CD4-positive, alpha-beta T cell treated with Interleukin-15 for 1 hour (primary cell): Measurements from ENCODE around the gene FSHR.

Experiments used
- DNase-seq: peaks from one replicate; pipeline ENCODE4 v3.0.0-alpha.2; 2020

Gene FSHR

GRCh38 chr2:49110571-49110970, 43.7 kb downstream of the FSHR start:
- DNase-seq, result no peak

- no peak for DNase-seq
Observed at GRCh38 chr2:49108851-49109250, 45.5 kb downstream of the FSHR start.

GRCh38 chr2:49108436-49108835, 45.9 kb downstream of the FSHR start:
- DNase-seq, result no peak

GRCh38 chr2:49105506-49105905, 48.8 kb downstream of the FSHR start:
- no peak for DNase-seq

- no peak for DNase-seq
Observed at GRCh38 chr2:49102146-49102545, 52.2 kb downstream of the FSHR start.

GRCh38 chr2:49080681-49081080, 73.6 kb downstream of the FSHR start:
- DNase-seq, result no peak

- no peak for DNase-seq
Observed at GRCh38 chr2:49070716-49071115, 83.6 kb downstream of the FSHR start.

- DNase-seq, result no peak
Observed at GRCh38 chr2:49069829-49070228, 84.5 kb downstream of the FSHR start.

GRCh38 chr2:49068613-49069012, 85.7 kb downstream of the FSHR start:
- no peak for DNase-seq

GRCh38 chr2:49067971-49068370, 86.3 kb downstream of the FSHR start:
- no peak for DNase-seq

- DNase-seq, result no peak
Observed at GRCh38 chr2:49053156-49053555, 101.2 kb downstream of the FSHR start.

GRCh38 chr2:49050265-49050664, 104.0 kb downstream of the FSHR start:
- DNase-seq, result no peak

- no peak for DNase-seq
Observed at GRCh38 chr2:49049161-49049560, 105.2 kb downstream of the FSHR start.

GRCh38 chr2:49045083-49045482, 109.2 kb downstream of the FSHR start:
- DNase-seq, result no peak

- DNase-seq, result no peak
Observed at GRCh38 chr2:49044350-49045079, 109.8 kb downstream of the FSHR start.

GRCh38 chr2:49043405-49043982, 110.8 kb downstream of the FSHR start:
- DNase-seq, result no peak

GRCh38 chr2:49042488-49042887, 111.8 kb downstream of the FSHR start:
- no peak for DNase-seq

GRCh38 chr2:49041061-49041460, 113.3 kb downstream of the FSHR start:
- no peak for DNase-seq

- DNase-seq, result no peak
Observed at GRCh38 chr2:49037197-49037596, 117.1 kb downstream of the FSHR start.

- DNase-seq, result no peak
Observed at GRCh38 chr2:49035481-49035880, 118.8 kb downstream of the FSHR start.

GRCh38 chr2:49033394-49034185, 120.7 kb downstream of the FSHR start:
- no peak for DNase-seq

- DNase-seq, result no peak
Observed at GRCh38 chr2:49032936-49033335, 121.4 kb downstream of the FSHR start.

GRCh38 chr2:49032126-49032525, 122.2 kb downstream of the FSHR start:
- DNase-seq, result no peak

- DNase-seq, result no peak
Observed at GRCh38 chr2:49029406-49029805, 124.9 kb downstream of the FSHR start.
